ENCODE results near the gene FILIP1.
A peak's percentile ranks its signal among the peaks of the same experiment; 100 is the strongest.

FILIP1 gene

DNA sequence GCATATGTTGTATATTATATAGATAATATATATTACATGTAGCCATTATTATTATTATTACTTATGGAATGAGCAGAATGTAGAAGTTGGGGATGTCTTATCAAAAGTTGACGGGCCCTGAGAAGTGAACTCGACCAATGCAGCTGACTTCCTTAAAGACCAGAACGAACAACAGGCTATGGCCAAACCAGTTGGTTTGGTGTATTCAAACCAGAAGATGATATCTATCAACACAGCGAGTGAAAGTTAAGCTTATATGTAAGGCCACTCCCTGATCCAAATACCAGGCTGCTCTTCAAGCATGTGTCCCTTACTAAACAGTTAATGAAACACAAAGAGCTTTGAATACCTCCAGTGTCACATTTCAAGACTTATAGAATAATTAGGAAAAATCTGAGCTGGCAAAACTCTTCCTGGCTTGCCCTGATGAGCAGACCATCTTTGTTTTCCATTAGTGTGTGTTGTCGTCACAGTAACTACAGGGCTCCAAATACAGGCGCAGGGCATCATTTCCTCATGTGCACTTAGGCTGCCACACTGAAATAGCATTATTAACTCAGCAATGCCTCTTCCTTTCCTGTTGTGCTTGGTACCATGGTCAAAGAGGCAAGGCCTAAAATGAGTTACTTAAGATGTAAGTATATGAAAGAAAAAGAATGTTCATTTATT lies 6.6 kb downstream of the FILIP1 start:
- no peak overlapping the region for H3K4me3 ChIP-seq (ENCODE audit: low read depth, low read length)
- TF ChIP-seq, protein P1, sequence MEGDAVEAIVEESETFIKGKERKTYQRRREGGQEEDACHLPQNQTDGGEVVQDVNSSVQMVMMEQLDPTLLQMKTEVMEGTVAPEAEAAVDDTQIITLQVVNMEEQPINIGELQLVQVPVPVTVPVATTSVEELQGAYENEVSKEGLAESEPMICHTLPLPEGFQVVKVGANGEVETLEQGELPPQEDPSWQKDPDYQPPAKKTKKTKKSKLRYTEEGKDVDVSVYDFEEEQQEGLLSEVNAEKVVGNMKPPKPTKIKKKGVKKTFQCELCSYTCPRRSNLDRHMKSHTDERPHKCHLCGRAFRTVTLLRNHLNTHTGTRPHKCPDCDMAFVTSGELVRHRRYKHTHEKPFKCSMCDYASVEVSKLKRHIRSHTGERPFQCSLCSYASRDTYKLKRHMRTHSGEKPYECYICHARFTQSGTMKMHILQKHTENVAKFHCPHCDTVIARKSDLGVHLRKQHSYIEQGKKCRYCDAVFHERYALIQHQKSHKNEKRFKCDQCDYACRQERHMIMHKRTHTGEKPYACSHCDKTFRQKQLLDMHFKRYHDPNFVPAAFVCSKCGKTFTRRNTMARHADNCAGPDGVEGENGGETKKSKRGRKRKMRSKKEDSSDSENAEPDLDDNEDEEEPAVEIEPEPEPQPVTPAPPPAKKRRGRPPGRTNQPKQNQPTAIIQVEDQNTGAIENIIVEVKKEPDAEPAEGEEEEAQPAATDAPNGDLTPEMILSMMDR (conservative IDR thresholded peaks at IDR 0.05; ENCODE audit: low read depth, low read length), result no peak
- no peak for DNase-seq (ENCODE audit: low read depth)

DNA sequence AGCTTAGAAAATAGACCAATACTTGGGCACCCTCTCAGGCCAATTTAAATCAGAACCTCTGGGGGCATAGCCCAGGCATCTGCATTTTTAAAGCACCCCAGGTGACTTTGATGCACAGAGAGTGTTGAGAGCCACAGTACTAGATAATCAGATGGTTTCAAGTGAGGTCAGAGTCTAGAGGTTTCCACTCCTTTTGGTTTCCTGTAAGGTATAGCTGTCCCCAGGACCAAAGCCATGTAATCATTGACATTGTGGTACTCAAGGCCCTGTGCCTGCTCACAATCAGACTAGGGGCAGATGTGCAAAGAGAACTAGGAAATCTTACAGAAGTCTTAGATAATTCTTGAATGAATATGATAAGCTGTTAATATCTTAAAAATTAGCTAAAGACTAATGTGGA lies 9.1 kb downstream of the FILIP1 start:
- TF ChIP-seq, protein P1 (conservative IDR thresholded peaks at IDR 0.05; ENCODE audit: low read depth, low read length), result no peak
- H3K4me3 ChIP-seq (ENCODE audit: low read depth, low read length), result no peak overlapping the region
- no peak for DNase-seq (ENCODE audit: low read depth)

DNA sequence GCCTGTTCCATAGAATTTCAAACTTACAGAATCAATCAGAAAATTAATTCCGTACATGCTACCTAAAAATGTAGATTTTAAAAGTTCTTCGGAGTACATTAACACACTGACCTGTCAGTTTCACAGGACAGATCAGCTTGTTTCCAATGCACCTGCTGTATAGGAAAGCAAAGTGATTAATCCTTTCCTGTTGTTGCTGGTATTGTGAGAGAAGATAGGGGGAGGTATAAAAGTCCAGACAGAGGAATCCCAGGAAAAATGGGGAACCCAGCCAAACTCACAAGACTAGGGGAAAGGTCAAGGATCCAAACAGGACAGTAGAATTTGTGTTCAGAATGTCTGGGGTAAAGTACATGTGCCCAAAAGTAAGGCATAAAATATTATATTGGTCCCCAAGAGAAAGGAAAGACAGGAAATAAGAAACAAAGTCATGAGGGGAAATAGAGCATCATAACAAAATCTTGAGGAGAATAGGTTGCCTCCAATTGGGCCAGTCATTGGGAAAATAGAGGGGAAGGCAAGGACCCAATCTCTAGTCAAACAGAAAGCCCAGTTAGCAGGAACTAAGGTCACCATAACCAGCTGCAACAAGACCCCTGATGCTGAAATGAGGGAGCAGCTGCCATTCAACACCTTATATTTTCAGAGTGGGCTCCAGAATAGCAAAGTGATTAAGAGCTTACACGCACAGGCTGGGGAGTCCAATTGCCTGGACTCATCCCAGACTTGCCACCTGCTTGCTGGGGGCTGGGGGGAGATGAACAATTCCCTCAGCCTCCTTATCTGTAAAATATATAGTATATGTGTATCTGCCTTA lies 10.3 kb downstream of the FILIP1 start:
- DNase-seq (ENCODE audit: low read depth), result no peak
- no peak overlapping the region for H3K4me3 ChIP-seq (ENCODE audit: low read depth, low read length)
- TF ChIP-seq, protein P1 (conservative IDR thresholded peaks at IDR 0.05; ENCODE audit: low read depth, low read length), result no peak

DNA sequence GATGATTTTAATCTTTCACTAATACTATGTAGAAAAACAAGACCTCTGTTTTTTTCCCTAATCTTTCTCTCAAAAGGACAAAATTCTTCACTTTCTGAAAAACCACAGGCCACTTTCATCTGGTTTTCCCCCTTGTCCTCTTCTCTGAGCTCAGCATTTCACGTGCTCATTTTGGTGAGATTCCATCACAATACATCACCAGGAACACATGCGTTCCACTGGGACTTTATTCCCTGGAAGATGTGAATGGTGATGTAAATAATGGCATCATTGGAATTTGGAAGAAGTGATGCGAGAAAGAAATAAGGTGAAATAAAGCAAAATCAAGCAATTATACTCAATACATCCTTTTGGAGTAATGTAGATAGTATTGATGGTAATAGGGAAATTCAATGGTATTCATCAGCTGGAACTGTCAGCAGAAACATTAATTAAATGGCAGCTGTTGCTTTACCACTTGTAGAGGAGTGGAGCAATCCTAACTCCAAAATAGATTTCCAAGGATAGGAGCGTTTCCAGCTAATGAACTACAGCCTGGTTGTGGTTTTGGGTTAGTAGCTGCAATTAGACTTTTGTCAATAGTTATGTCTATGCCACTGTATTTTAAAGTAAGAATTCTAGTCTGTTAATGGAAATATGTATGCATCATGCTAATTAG lies 11.5 kb downstream of the FILIP1 start:
- TF ChIP-seq, protein P1 (conservative IDR thresholded peaks at IDR 0.05; ENCODE audit: low read depth, low read length), result no peak
- no peak overlapping the region for H3K4me3 ChIP-seq (ENCODE audit: low read depth, low read length)
- DNase-seq (ENCODE audit: low read depth), result peak; percentile 63

DNA sequence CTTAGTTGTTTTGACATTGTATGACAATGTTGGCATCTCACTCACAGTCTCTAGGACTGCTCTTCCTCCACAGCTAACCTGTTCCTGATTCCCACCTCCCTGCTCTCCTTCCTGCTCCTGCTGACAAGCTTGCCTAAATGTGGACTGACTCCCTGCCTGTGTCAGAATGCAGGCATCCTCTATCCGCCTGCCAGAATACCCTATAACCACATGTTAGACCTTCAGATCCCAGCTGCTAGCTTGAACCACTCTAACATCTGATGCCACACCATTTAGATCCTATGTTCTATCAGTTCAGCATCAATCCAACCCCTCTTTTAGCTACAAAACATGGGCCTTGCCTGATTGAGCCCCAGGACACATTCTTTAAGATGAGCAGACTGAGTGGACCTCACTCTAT lies 12.2 kb downstream of the FILIP1 start:
- peak; percentile 42 for DNase-seq (ENCODE audit: low read depth)
- TF ChIP-seq, protein P1 (conservative IDR thresholded peaks at IDR 0.05; ENCODE audit: low read depth, low read length), result no peak
- no peak overlapping the region for H3K4me3 ChIP-seq (ENCODE audit: low read depth, low read length)

DNA sequence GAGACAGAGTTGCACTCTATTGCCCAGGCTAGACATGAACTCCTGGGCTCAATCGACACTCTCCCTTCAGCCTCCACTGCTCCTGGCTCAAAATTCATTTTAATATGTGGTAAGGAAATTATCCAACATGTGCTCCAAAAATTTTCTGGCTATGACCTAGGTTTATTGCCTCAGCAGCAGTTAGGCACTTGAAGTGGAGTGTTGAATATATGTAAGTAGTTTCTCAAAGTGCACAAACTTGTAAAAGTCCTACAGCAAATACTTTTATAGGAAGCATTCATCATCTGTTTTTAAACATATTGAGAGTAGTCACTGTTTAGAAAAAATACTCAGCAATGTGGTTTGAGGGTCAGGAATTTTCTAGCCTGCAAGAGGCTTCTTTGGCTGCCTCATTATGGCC lies 13.2 kb downstream of the FILIP1 start:
- H3K4me3 ChIP-seq (ENCODE audit: low read depth, low read length), result no peak overlapping the region
- DNase-seq (ENCODE audit: low read depth), result peak; percentile 51
- TF ChIP-seq, protein P1 (conservative IDR thresholded peaks at IDR 0.05; ENCODE audit: low read depth, low read length), result no peak
